GM18873 (cell line): ENCODE data around the gene LY86.

Source experiments
- ATAC-seq: cut with Tn5 transposase; IDR thresholded peaks from one replicate; pipeline ENCODE4 v1.9.1; 2021; ENCODE audit warnings: mild to moderate bottlenecking, moderate library complexity, moderate number of reproducible peaks; ENCODE audit not compliant: unreplicated experiment, low FRiP score

The LY86 gene

GRCh38 chr6:6696867-6697531 lies 108.5 kb downstream of the LY86 start:
- ATAC-seq, result no peak

- no peak for ATAC-seq
These were observed 109.1 kb downstream of the LY86 start for GRCh38 chr6:6697620-6698019.

- ATAC-seq, result no peak
These were observed 111.3 kb downstream of the LY86 start for GRCh38 chr6:6699741-6700367.

- no peak for ATAC-seq
These were observed 112.1 kb downstream of the LY86 start for GRCh38 chr6:6700407-6701270.

- ATAC-seq, result no peak
These were observed 113.3 kb downstream of the LY86 start for GRCh38 chr6:6701864-6702263.

- no peak for ATAC-seq
These were observed 115.2 kb downstream of the LY86 start for GRCh38 chr6:6703699-6704098.
